Pancreas (tissue), 10 donors: ENCODE results near the gene KCNF1. TPM values are rescaled to one million over a fixed set of nuclear protein-coding genes. Genes with fewer than 3 reads are reported as not detected.

Experiments
- ATAC-seq, 4 donors: fragments of 200-7000 bp; cut with Tn5 transposase; one replicate each; pipeline versions ENCODE4 v1.8.0 to v1.9.1; 2020; ENCODE audit warnings: mild to moderate bottlenecking in 4 of 4, moderate library complexity in 4 of 4
- DNase-seq, 6 donors: peaks; one replicate each; pipeline ENCODE4 v3.0.0-alpha.2; 2020
- FAIRE-seq: peaks from 2 replicates; lab custom pipeline; 2012; peaks lifted over from hg19 to GRCh38; lab: Jason Lieb, UNC
- H3K27ac ChIP-seq, 4 donors: fragments of 200-600 bp; sonication (generic); 1 replicate in 3 of 4; 2 replicates in 1 of 4; pipeline versions ENCODE4 v1.5.0 to v1.8.0; 2020
- H3K27me3 ChIP-seq, 4 donors: fragments of 200-600 bp; one replicate each; pipeline ENCODE4 v1.8.0; 2021
- H3K36me3 ChIP-seq, 3 donors: fragments of 200-600 bp; sonication (generic) in 1 of 3; one replicate each; pipeline versions ENCODE4 v1.5.0 to v1.8.0; 2020 to 2021
- H3K4me1 ChIP-seq, 3 donors: fragments of 200-600 bp; one replicate each; pipeline ENCODE4 v1.8.0; 2021
- H3K4me3 ChIP-seq, 4 donors: fragments of 200-600 bp; sonication (generic) in 2 of 4; one replicate each; pipeline versions ENCODE4 v1.5.0 to v1.8.0; 2020 to 2021
- H3K9me3 ChIP-seq, 4 donors: fragments of 200-600 bp; one replicate each; pipeline ENCODE4 v1.8.0; 2021
- CTCF ChIP-seq, 4 donors: fragments of 200-600 bp; sonication (generic) in 3 of 4; IDR thresholded peaks; one replicate each; pipeline versions ENCODE4 v1.5.0 to v1.8.0; 2021; ENCODE audit warnings: antibody characterized with exemption in 4 of 4
- WGBS, 2 donors: extraction: QIAGEN DNeasy Blood & Tissue Kit; methylation state at CpG; one replicate each; pipeline ENCODE4 v1.1.7; 2013; 5-methylcytosine and 5-hydroxymethylcytosine counted together
- intact Hi-C, 3 donors: fragments of 100-400 bp; cut with DNase I; formaldehyde crosslinking; loops; one replicate each; pipeline versions ENCODE4 v1.11.1 to v1.14.2; 2022
- polyA plus RNA-seq, 2 donors: library from polyadenylated mRNA; stranded (reverse); fragments of 200-250 nt; gene quantifications; one replicate each; pipeline ENCODE4 v1.2.3, GENCODE V29; 2013
- total RNA-seq, 6 donors: library from RNA; stranded (reverse); fragmentation: NEBNext Ultra II Directional in 4 of 6; extraction: Animal tissue kit (Norgen Biotek cat#: 25700) in 4 of 6; gene quantifications; one replicate each; pipeline versions ENCODE4 v1.2.1 to v1.2.4, GENCODE V29; 2021 to 2023
- donor health status: healthy with polysubstance abuse.
- donor health status: DM: no; HTN: no; CAD: no; lungs with moderate emphysema.
- donor health status: DM: no; HTN: no; CAD: no.
- donor health status: control.
- donor health status: control.
- donor health status: Bipolar disorder and iron deficiency.
- donor health status: DM: yes; HTN: yes; CAD: no.
- donor health status: DM: no; HTN: no; CAD: no.
- donor health status: DM: no; HTN: no; CAD: no.
- donor health status: DM: yes; HTN: yes; CAD: no.

Gene KCNF1
- total and polyA plus RNA-seq, 8 donors = 0.08 to 15.8 (median 0.52) TPM

DNA sequence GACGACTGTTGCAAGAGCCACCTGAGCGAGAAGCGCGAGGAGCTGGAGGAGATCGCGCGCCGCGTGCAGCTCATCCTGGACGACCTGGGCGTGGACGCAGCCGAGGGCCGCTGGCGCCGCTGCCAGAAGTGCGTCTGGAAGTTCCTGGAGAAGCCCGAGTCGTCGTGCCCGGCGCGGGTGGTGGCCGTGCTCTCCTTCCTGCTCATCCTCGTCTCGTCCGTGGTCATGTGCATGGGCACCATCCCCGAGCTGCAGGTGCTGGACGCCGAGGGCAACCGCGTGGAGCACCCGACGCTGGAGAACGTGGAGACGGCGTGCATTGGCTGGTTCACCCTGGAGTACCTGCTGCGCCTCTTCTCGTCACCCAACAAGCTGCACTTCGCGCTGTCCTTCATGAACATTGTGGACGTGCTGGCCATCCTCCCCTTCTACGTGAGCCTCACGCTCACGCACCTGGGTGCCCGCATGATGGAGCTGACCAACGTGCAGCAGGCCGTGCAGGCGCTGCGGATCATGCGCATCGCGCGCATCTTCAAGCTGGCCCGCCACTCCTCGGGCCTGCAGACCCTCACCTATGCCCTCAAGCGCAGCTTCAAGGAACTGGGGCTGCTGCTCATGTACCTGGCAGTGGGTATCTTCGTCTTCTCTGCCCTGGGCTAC, 1.2 kb downstream of the KCNF1 start:
- Histone ChIP-seq H3K4me3 (no peak overlapping the region), H3K27me3 (peaks cover 0 to 8% (median 0%) of the 10 kb centered on the region in 4 donors), H3K9me3 (no peaks in the 10 kb centered on the region), H3K36me3 (no peaks in the 10 kb centered on the region), H3K4me1 (no peaks in the 10 kb centered on the region), H3K27ac (no peak overlapping the region)
- ATAC-seq (no peak), FAIRE-seq (no peak), DNase-seq (no peak)
- no peak for TF ChIP-seq CTCF (IDR thresholded peaks at IDR 0.05)
- intact Hi-C loops = loop anchor here in 1 of 3 donors (10.0 kb wide), 1 partner anchor 212 kb away; no protein-coding TSS in a partner anchor
- WGBS, 2 donors = 86 to 87% methylated on average over 51 to 58 of the region's 58 CpGs

GRCh38 chr2:10913501-10914271, 2.0 kb downstream of the KCNF1 start:
- ATAC-seq (no peak), DNase-seq (no peak)
- intact Hi-C loops = loop anchor here in 1 of 3 donors (10.0 kb wide), 1 partner anchor 211 kb away; no protein-coding TSS in a partner anchor

GRCh38 chr2:10914272-10914693, 2.5 kb downstream of the KCNF1 start:
- ATAC-seq (no peak), FAIRE-seq (no peak), DNase-seq (peak in 1 of 6 donors; percentile 30)
- Histone ChIP-seq H3K4me1 (no peaks in the 10 kb centered on the region), H3K9me3 (no peaks in the 10 kb centered on the region), H3K36me3 (no peaks in the 10 kb centered on the region), H3K27ac (no peak overlapping the region), H3K27me3 (peaks cover 0 to 8% (median 0%) of the 10 kb centered on the region in 4 donors), H3K4me3 (no peak overlapping the region)
- WGBS, 2 donors = 54 to 55% methylated on average over 7 of the region's 7 CpGs
- intact Hi-C loops = loop anchor here in 1 of 3 donors (10.0 kb wide), 1 partner anchor 211 kb away; no protein-coding TSS in a partner anchor
- no peak for TF ChIP-seq CTCF (IDR thresholded peaks at IDR 0.05)

More at GRCh38 chr2:10913501-10914271, 2.0 kb downstream of the KCNF1 start:
- no peak for FAIRE-seq
- no peaks in the 10 kb centered on the region for H3K9me3 ChIP-seq
- no peak overlapping the region for H3K4me3 ChIP-seq
- WGBS, 2 donors = 87 to 90% methylated on average over 37 to 38 of the region's 38 CpGs
- peaks cover 0 to 8% (median 0%) of the 10 kb centered on the region in 4 donors for H3K27me3 ChIP-seq
- no peaks in the 10 kb centered on the region for H3K36me3 ChIP-seq
- H3K4me1 ChIP-seq = no peaks in the 10 kb centered on the region
- TF ChIP-seq CTCF (IDR thresholded peaks at IDR 0.05) = no peak
- no peak overlapping the region for H3K27ac ChIP-seq

DNA sequence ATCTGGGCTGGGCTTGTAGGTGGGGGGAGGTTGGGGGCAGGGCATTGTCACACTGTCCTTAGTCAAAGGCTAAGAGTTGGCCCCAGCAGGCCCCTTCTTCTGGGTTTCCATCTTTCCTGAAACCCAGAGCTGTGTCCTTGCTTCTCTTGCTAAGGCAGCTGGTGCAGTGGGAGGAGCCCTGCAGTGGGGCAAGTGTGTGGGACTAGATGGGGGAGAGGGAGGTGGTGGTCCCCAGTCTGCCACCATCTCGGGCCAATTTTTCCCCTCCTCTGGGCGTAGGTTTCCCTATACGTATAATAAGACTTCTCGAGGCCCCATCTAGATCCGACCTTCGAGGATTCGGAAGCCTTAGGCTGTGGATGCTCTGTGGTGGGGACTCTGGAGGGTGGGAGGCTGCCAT, 3.5 kb downstream of the KCNF1 start:
- no peak for ATAC-seq

More for the DNA sequence above, 3.5 kb downstream of the KCNF1 start:
- Histone ChIP-seq H3K4me1 (no peaks in the 10 kb centered on the region), H3K27ac (no peak overlapping the region), H3K36me3 (no peaks in the 10 kb centered on the region), H3K27me3 (peaks cover 0 to 8% (median 0%) of the 10 kb centered on the region in 4 donors), H3K9me3 (no peaks in the 10 kb centered on the region), H3K4me3 (no peak overlapping the region)
- DNase-seq (no peak), FAIRE-seq (no peak)
- WGBS, 2 donors = 94 to 99% methylated on average over 7 of the region's 7 CpGs
- no peak for TF ChIP-seq CTCF (IDR thresholded peaks at IDR 0.05)
- intact Hi-C loops = loop anchor here in 1 of 3 donors (10.0 kb wide), 1 partner anchor 210 kb away; no protein-coding TSS in a partner anchor
